ENCODE data around the gene FXR1. TPM values are rescaled to one million over a fixed set of nuclear protein-coding genes. Genes with fewer than 3 reads are reported as not detected.

The FXR1 gene
- total and polyA plus RNA-seq, 2 of the 13 experiments (the other 11 are each of a cell fraction or from before 2014, with no cell fraction given): 104 to 132 TPM

DNA sequence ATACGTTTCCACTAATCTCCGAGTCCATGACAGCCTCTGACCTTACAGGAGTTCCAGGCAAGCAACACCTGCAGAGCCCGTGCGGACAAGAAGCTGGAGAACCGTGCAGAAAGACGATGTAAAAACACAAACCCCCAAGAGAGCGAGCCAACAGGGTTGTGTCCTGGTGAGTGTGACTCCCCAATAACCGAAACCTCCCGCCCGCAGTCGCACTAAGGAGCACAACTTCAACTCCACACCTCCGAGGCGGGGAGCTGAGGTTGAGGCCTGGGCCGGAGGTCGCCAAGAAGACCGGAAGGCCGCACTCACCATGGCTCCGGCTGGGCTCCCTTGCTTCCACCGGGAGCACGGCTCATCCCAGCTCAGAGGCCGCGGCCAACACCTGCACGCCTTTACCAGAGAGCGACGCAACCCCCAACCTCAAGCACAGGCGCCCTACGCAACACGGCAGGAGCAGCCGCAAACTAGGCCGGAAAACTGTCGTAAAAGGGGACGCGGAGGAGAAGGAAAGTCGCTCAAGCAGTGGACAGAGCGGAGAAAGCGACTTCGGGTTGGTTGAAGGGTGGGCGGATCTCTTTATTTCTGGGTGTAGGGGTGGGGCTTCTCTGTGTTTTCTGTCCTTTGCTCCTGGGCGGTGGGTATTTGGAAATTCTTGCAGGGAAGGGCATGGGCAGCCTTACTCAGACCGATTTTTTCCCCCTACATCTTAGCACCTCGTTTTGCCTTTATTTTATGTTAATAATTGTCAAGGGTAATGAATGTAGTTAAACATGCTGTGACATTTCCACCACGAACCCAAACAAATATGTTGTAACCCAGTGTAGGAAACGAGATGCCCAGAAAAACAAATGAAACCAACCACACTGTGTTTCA lies 77.1 kb downstream of the FXR1 start, which contains the start of gene DNAJC19 (continued):
- TF ChIP-seq, protein P1, sequence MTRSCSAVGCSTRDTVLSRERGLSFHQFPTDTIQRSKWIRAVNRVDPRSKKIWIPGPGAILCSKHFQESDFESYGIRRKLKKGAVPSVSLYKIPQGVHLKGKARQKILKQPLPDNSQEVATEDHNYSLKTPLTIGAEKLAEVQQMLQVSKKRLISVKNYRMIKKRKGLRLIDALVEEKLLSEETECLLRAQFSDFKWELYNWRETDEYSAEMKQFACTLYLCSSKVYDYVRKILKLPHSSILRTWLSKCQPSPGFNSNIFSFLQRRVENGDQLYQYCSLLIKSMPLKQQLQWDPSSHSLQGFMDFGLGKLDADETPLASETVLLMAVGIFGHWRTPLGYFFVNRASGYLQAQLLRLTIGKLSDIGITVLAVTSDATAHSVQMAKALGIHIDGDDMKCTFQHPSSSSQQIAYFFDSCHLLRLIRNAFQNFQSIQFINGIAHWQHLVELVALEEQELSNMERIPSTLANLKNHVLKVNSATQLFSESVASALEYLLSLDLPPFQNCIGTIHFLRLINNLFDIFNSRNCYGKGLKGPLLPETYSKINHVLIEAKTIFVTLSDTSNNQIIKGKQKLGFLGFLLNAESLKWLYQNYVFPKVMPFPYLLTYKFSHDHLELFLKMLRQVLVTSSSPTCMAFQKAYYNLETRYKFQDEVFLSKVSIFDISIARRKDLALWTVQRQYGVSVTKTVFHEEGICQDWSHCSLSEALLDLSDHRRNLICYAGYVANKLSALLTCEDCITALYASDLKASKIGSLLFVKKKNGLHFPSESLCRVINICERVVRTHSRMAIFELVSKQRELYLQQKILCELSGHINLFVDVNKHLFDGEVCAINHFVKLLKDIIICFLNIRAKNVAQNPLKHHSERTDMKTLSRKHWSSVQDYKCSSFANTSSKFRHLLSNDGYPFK (CRISPR knock-in tag; IDR thresholded peaks at IDR 0.05; ENCODE audit: borderline replicate concordance): peak; percentile 82; the same call in 1 of the 2 replicates
- TF ChIP-seq ZNF768 (CRISPR knock-in tag; IDR thresholded peaks at IDR 0.05): peak; percentile 74; the same call in 1 of the 2 replicates
- TF ChIP-seq, protein P2, sequence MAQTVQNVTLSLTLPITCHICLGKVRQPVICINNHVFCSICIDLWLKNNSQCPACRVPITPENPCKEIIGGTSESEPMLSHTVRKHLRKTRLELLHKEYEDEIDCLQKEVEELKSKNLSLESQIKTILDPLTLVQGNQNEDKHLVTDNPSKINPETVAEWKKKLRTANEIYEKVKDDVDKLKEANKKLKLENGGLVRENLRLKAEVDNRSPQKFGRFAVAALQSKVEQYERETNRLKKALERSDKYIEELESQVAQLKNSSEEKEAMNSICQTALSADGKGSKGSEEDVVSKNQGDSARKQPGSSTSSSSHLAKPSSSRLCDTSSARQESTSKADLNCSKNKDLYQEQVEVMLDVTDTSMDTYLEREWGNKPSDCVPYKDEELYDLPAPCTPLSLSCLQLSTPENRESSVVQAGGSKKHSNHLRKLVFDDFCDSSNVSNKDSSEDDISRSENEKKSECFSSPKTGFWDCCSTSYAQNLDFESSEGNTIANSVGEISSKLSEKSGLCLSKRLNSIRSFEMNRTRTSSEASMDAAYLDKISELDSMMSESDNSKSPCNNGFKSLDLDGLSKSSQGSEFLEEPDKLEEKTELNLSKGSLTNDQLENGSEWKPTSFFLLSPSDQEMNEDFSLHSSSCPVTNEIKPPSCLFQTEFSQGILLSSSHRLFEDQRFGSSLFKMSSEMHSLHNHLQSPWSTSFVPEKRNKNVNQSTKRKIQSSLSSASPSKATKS (CRISPR knock-in tag; IDR thresholded peaks at IDR 0.05): peak; percentile 69; the same call in 1 of the 2 replicates
- no peak for TF ChIP-seq ZKSCAN5 (CRISPR knock-in tag; IDR thresholded peaks at IDR 0.05)
- TF ChIP-seq ZSCAN20 (CRISPR knock-in tag; IDR thresholded peaks at IDR 0.05; ENCODE audit: borderline replicate concordance): peak; percentile 79
- TF ChIP-seq KMT2A (CRISPR knock-in tag; IDR thresholded peaks at IDR 0.05): peak; percentile 92
- no peak for TF ChIP-seq PCBP2 (optimal IDR thresholded peaks at IDR 0.05; ENCODE audit: low read depth, low read length, poor library complexity, severe bottlenecking)
- TF ChIP-seq, protein P3, sequence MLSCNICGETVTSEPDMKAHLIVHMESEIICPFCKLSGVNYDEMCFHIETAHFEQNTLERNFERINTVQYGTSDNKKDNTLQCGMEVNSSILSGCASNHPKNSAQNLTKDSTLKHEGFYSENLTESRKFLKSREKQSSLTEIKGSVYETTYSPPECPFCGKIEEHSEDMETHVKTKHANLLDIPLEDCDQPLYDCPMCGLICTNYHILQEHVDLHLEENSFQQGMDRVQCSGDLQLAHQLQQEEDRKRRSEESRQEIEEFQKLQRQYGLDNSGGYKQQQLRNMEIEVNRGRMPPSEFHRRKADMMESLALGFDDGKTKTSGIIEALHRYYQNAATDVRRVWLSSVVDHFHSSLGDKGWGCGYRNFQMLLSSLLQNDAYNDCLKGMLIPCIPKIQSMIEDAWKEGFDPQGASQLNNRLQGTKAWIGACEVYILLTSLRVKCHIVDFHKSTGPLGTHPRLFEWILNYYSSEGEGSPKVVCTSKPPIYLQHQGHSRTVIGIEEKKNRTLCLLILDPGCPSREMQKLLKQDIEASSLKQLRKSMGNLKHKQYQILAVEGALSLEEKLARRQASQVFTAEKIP (CRISPR knock-in tag; IDR thresholded peaks at IDR 0.05; ENCODE audit: borderline replicate concordance): no peak
- TF ChIP-seq NAIF1 (CRISPR knock-in tag; IDR thresholded peaks at IDR 0.05; ENCODE audit: borderline replicate concordance): peak; percentile 87; the same call in 1 of the 2 replicates
- TF ChIP-seq ZNF564 (CRISPR knock-in tag; IDR thresholded peaks at IDR 0.05): peak; percentile 82; the same call in 1 of the 2 replicates
- peak; percentile 50; the same call in 1 of the 2 replicates for TF ChIP-seq MIER2 (CRISPR knock-in tag; IDR thresholded peaks at IDR 0.05)
- no peak for TF ChIP-seq HNRNPUL1 (IDR thresholded peaks at IDR 0.05; ENCODE audit: low read depth, low read length)
- TF ChIP-seq PHF8 (CRISPR knock-in tag; IDR thresholded peaks at IDR 0.05): peak; percentile 96
- no peak for TF ChIP-seq NFATC3 (CRISPR knock-in tag; IDR thresholded peaks at IDR 0.05)
- no peak for TF ChIP-seq ZNF746 (CRISPR knock-in tag; IDR thresholded peaks at IDR 0.05)
- TF ChIP-seq HCFC1 (IDR thresholded peaks at IDR 0.05; ENCODE audit: low read depth, low read length): peak; percentile 43; the same call in 1 of the 2 replicates
- peak; percentile 91 for TF ChIP-seq YEATS2 (CRISPR knock-in tag; IDR thresholded peaks at IDR 0.05; ENCODE audit: borderline replicate concordance)
- TF ChIP-seq, protein P4, sequence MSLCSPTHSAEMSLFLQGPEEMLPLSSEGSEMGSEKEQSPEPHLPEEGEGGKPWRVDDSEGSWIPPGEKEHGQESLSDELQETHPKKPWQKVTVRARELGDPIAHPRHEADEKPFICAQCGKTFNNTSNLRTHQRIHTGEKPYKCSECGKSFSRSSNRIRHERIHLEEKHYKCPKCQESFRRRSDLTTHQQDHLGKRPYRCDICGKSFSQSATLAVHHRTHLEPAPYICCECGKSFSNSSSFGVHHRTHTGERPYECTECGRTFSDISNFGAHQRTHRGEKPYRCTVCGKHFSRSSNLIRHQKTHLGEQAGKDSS (CRISPR knock-in tag; IDR thresholded peaks at IDR 0.05; ENCODE audit: borderline replicate concordance, low read depth): peak; percentile 77; the same call in 1 of the 2 replicates
- TF ChIP-seq PAF1 (CRISPR knock-in tag; IDR thresholded peaks at IDR 0.05): no peak
